GM12878 (cell line): ENCODE measurements around the gene RGS6. TPM values are rescaled to one million over a fixed set of nuclear protein-coding genes. Genes with fewer than 3 reads are reported as not detected.

Source experiments
- ATAC-seq: fragments of 200-7000 bp; cut with Tn5 transposase; 3 replicates; pipeline ENCODE4 v1.9.1; 2020; ENCODE audit warnings: mild to moderate bottlenecking, moderate library complexity
- BruUV-seq: library from RNA; stranded (reverse); fragments of 400-500 nt; replicated peaks from 2 replicates; lab custom pipeline; 2021; lab: Mats Ljungman, UMichigan
- CTCF ChIA-PET: fragments of 300-600 bp; sonication (Branson Sonifier 250); formaldehyde crosslinking; extraction: SDS; loops from one replicate; lab custom pipeline; 2021; ENCODE audit warnings: inconsistent platforms; lab: Yijun Ruan, JAX
- POLR2A ChIA-PET: fragments of 350-600 bp; formaldehyde crosslinking; extraction: SDS; loops from one replicate; lab custom pipeline; 2021; ENCODE audit warnings: inconsistent platforms; lab: Charles Lee
- RAD21 ChIA-PET: fragments of 300-600 bp; sonication (Branson Sonifier 250); formaldehyde crosslinking; loops from one replicate; lab custom pipeline; 2023; ENCODE audit warnings: antibody characterized with exemption; ENCODE audit not compliant: unreplicated experiment; lab: Charles Lee
- SMC1A ChIA-PET: fragments of 300-600 bp; sonication (Branson Sonifier 250); formaldehyde crosslinking; loops from one replicate; lab custom pipeline; 2023; ENCODE audit not compliant: unreplicated experiment, uncharacterized antibody; lab: Charles Lee
- DNase-seq: peaks from one replicate; pipeline ENCODE4 v3.0.0-alpha.2; 2011; ENCODE audit warnings: low read depth, low spot score
- FAIRE-seq: peaks from 3 replicates; lab custom pipeline; 2011; peaks lifted over from hg19 to GRCh38; lab: Jason Lieb, UNC
- H2AFZ ChIP-seq: 2 replicates; pipeline ENCODE4 v1.6.0; 2011; ENCODE audit warnings: low read depth, low read length, control low read depth; ENCODE audit not compliant: control insufficient read depth
- H3K27ac ChIP-seq: 2 replicates; pipeline ENCODE4 v1.5.1; 2011; ENCODE audit warnings: control low read depth; ENCODE audit not compliant: control insufficient read depth, insufficient read depth
- H3K27me3 ChIP-seq, 2 experiments: replicated peaks in 1 of 2; 2 replicates each; pipeline versions ENCODE4 v1.6.0 to v1.6.1; 2011; ENCODE audit warnings: low read length in 1 of 2; ENCODE audit not compliant: control insufficient read depth in 2 of 2, insufficient read depth in 2 of 2
- H3K36me3 ChIP-seq, 2 experiments: 2 replicates each; pipeline ENCODE4 v1.5.1; 2011; ENCODE audit warnings: low read length in 1 of 2; ENCODE audit not compliant: control insufficient read depth in 2 of 2, insufficient read depth in 2 of 2
- H3K4me1 ChIP-seq: 2 replicates; pipeline ENCODE4 v1.6.1; 2011; ENCODE audit warnings: mild to moderate bottlenecking, low read length, moderate library complexity, mixed read lengths; ENCODE audit not compliant: control insufficient read depth, insufficient read depth
- H3K4me2 ChIP-seq: 2 replicates; pipeline ENCODE4 v1.6.0; 2011; ENCODE audit warnings: control low read depth; ENCODE audit not compliant: control insufficient read depth, insufficient read depth
- H3K4me3 ChIP-seq: fragments of 200-600 bp; sonication (generic); 2 replicates; pipeline ENCODE4 v1.5.1; 2016
- H3K79me2 ChIP-seq: 2 replicates; pipeline ENCODE4 v1.6.0; 2011; ENCODE audit warnings: low read length; ENCODE audit not compliant: control insufficient read depth, insufficient read depth
- H3K9ac ChIP-seq: 2 replicates; pipeline ENCODE4 v1.8.0; 2011; ENCODE audit warnings: low read length, control low read depth, mixed read lengths; ENCODE audit not compliant: control insufficient read depth, insufficient read depth
- H3K9me3 ChIP-seq: replicated peaks from 3 replicates; pipeline ENCODE4 v1.5.1; 2011; ENCODE audit warnings: mild to moderate bottlenecking, low read length; ENCODE audit not compliant: control insufficient read depth, insufficient read depth
- H4K20me1 ChIP-seq: 2 replicates; pipeline ENCODE4 v1.6.0; 2011; ENCODE audit not compliant: control insufficient read depth, insufficient read depth
- CREB1 ChIP-seq: IDR thresholded peaks from 2 replicates; pipeline ENCODE4 v1.6.1; 2012; ENCODE audit warnings: low read depth, mild to moderate bottlenecking, inconsistent platforms
- DPF2 ChIP-seq: fragments of 450-650 bp; IDR thresholded peaks from 2 replicates; pipeline ENCODE4 v1.6.1; 2017; ENCODE audit warnings: mild to moderate bottlenecking
- ETV6 ChIP-seq, 2 experiments: fragments of 450-650 bp in 1 of 2; IDR thresholded peaks in 1 of 2; conservative IDR thresholded peaks in 1 of 2; 2 replicates each; pipeline ENCODE4 v1.6.1; 2014; ENCODE audit warnings: antibody characterized with exemption in 1 of 2, borderline replicate concordance in 1 of 2, low read depth in 1 of 2, mild to moderate bottlenecking in 1 of 2, moderate library complexity in 1 of 2
- FOXK2 ChIP-seq: fragments of 450-650 bp; IDR thresholded peaks from 2 replicates; pipeline ENCODE4 v1.6.1; 2017; ENCODE audit warnings: mild to moderate bottlenecking, moderate library complexity
- IKZF2 ChIP-seq, 2 experiments: fragments of 450-650 bp; IDR thresholded peaks; 2 replicates each; pipeline ENCODE4 v1.6.1; 2017; ENCODE audit warnings: mild to moderate bottlenecking in 2 of 2, moderate library complexity in 2 of 2
- MTA3 ChIP-seq: IDR thresholded peaks from 2 replicates; pipeline ENCODE4 v1.6.1; 2012; ENCODE audit warnings: low read length, inconsistent platforms, borderline replicate concordance
- NFIC ChIP-seq: IDR thresholded peaks from 2 replicates; pipeline ENCODE4 v1.6.1; 2012; ENCODE audit warnings: low read depth, mild to moderate bottlenecking, inconsistent platforms, low read length, moderate library complexity
- RUNX3 ChIP-seq: IDR thresholded peaks from 2 replicates; pipeline ENCODE4 v1.6.1; 2012; ENCODE audit warnings: low read length, inconsistent platforms
- SIN3A ChIP-seq: IDR thresholded peaks from 2 replicates; pipeline ENCODE4 v1.6.1; 2012; ENCODE audit warnings: low read depth, low read length, improper control_type of control experiment
- TARDBP ChIP-seq: IDR thresholded peaks from 2 replicates; pipeline ENCODE4 v1.6.1; 2016; ENCODE audit warnings: borderline replicate concordance
- WGBS: methylation state at CpG from one replicate; pipeline ENCODE4 v1.1.6; 2016; ENCODE audit warnings: low lambda C conversion rate; ENCODE audit not compliant: insufficient replicate concordance, insufficient coverage; ENCODE audit errors: missing lambda C conversion rate; 5-methylcytosine and 5-hydroxymethylcytosine counted together
- in situ Hi-C: fragments of 300-500 bp; cut with MboI; formaldehyde crosslinking; loops from 9 replicates; pipeline ENCODE4 v1.14.3; 2018; ENCODE audit warnings: mixed read lengths
- intact Hi-C: fragments of 100-400 bp; cut with micrococcal nuclease; formaldehyde crosslinking; loops from one replicate; pipeline ENCODE4 v1.14.2; 2022; ENCODE audit not compliant: unreplicated experiment
- polyA plus RNA-seq, 11 experiments: library from polyadenylated mRNA; depleted of rRNA in 4 of 11; unstranded in 6 of 11; stranded (reverse) in 5 of 11; fragments of >200 nt; fragmentation: Nextera tagmentation in 4 of 11; fragmentation: Illumina TruSeq in 1 of 11; extraction: Ambion mirVana in 4 of 11; extraction: Trizol in 1 of 11; gene quantifications; 1 replicate in 1 of 11; 2 replicates in 10 of 11; pipeline versions ENCODE4 v1.2.1 to v1.2.3, GENCODE V29; 2011 to 2016; ENCODE audit warnings: inconsistent platforms in 2 of 11, missing spikeins in 2 of 11, low read depth in 1 of 11
- total RNA-seq, 4 experiments: library from RNA; depleted of rRNA in 3 of 4; stranded (reverse); fragments of >200 nt in 3 of 4; fragmentation: Illumina TruSeq in 1 of 4; extraction: Trizol in 1 of 4; gene quantifications; 2 replicates each; pipeline versions ENCODE4 v1.2.1 to v1.2.3, GENCODE V29; 2013 to 2021
- TF ChIP-seq, protein P1 (sequence below): fragments of 450-650 bp; IDR thresholded peaks from 2 replicates; pipeline ENCODE4 v1.6.1; 2017; ENCODE audit warnings: mild to moderate bottlenecking
- TF ChIP-seq, protein P2 (sequence below): fragments of 450-650 bp; IDR thresholded peaks from 2 replicates; pipeline ENCODE4 v1.6.1; 2017; ENCODE audit warnings: low read depth, mild to moderate bottlenecking, moderate library complexity
- TF ChIP-seq, protein P3 (sequence below), 3 experiments: IDR thresholded peaks in 2 of 3; conservative IDR thresholded peaks in 1 of 3; 2 replicates each; pipeline ENCODE4 v1.5.1; 2011; ENCODE audit warnings: low read depth in 3 of 3, low read length in 3 of 3, mild to moderate bottlenecking in 3 of 3, control low read depth in 2 of 3, moderate library complexity in 2 of 3, inconsistent platforms in 1 of 3, mixed read lengths in 1 of 3; ENCODE audit not compliant: control insufficient read depth in 2 of 3, insufficient read depth in 1 of 3; ENCODE audit errors: extremely low read depth in 1 of 3

The RGS6 gene
- total and polyA plus RNA-seq, 10 of the 15 experiments (the other 5 are each of a cell fraction or from before 2014, with no cell fraction given), result 3.9 to 18.1 (median 12.4) TPM

DNA sequence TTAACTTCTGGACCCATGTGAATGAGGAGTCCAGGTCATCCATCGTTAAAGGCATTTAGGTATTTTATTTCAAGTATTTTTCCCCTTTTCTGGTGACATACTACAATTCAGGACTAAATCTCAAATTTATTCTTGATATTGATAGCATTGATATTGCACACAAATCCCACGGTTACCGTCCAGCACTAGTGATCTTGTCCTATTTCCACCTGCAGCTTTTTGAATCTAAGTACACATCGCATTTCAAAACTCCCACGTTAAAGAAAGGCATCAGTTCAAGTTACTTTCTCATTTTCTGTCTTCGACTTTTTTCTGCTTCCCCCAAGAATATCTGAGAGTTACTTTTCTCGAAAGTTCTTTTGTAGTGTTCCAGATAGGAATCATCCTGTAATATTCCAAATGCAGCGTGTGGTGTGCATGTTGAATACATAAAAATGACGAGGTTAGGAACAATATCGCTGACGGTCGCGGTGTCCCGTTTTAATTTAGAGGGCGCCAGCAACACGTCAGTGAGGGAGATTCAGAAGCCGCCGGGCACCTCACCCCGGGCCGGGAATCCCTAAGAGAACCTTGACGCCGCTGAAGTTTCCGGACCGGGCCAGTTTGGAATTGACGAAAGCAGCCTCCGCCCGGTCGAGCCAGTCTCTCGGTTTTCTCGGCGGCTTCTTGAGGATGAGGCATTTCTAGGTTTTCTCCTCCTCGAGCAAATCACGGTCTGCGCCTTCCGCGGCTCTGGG, 569 bp upstream of the RGS6 start:
- RAD21 ChIA-PET, result interaction anchor here (0.6 to 5.4 kb wide), 32 partner anchors 11 to 827 kb away, joined by 3 to 38 read pairs (median 6); no protein-coding TSS in a partner anchor
- H3K9me3 ChIP-seq, result no peaks in the 10 kb centered on the region; the same call in 1 of the 3 replicates
- no peak for FAIRE-seq
- H3K4me1 ChIP-seq, result no peaks in the 10 kb centered on the region
- H4K20me1 ChIP-seq, result no peaks in the 10 kb centered on the region
- H3K9ac ChIP-seq, result no peak overlapping the region
- TF ChIP-seq NFIC, result no peak
- peak; percentile 12; the same call in 1 of the 2 replicates for TF ChIP-seq RUNX3
- peak; percentile 19; the same call in 1 of the 2 replicates for TF ChIP-seq CREB1
- peak in 1 of 2 experiments; percentile 18; a peak in 1 of 4 replicates for TF ChIP-seq IKZF2 (IDR thresholded peaks at IDR 0.05)
- 0 out of 4 replicates have a peak, but pooled peaks of 1 of the 2 experiments have one; percentile 20 for TF ChIP-seq ETV6 (conservative IDR thresholded peaks at IDR 0.05 in 1 of 2, IDR thresholded peaks at IDR 0.05 in 1 of 2; ENCODE audit: borderline replicate concordance in 1 of 2, low read depth in 1 of 2)
- no peak for TF ChIP-seq FOXK2
- TF ChIP-seq MTA3, result no peak
- TF ChIP-seq, protein P1, sequence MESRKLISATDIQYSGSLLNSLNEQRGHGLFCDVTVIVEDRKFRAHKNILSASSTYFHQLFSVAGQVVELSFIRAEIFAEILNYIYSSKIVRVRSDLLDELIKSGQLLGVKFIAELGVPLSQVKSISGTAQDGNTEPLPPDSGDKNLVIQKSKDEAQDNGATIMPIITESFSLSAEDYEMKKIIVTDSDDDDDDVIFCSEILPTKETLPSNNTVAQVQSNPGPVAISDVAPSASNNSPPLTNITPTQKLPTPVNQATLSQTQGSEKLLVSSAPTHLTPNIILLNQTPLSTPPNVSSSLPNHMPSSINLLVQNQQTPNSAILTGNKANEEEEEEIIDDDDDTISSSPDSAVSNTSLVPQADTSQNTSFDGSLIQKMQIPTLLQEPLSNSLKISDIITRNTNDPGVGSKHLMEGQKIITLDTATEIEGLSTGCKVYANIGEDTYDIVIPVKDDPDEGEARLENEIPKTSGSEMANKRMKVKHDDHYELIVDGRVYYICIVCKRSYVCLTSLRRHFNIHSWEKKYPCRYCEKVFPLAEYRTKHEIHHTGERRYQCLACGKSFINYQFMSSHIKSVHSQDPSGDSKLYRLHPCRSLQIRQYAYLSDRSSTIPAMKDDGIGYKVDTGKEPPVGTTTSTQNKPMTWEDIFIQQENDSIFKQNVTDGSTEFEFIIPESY, result peak; percentile 84
- no peak for TF ChIP-seq SIN3A
- TF ChIP-seq TARDBP, result no peak
- TF ChIP-seq, protein P2, sequence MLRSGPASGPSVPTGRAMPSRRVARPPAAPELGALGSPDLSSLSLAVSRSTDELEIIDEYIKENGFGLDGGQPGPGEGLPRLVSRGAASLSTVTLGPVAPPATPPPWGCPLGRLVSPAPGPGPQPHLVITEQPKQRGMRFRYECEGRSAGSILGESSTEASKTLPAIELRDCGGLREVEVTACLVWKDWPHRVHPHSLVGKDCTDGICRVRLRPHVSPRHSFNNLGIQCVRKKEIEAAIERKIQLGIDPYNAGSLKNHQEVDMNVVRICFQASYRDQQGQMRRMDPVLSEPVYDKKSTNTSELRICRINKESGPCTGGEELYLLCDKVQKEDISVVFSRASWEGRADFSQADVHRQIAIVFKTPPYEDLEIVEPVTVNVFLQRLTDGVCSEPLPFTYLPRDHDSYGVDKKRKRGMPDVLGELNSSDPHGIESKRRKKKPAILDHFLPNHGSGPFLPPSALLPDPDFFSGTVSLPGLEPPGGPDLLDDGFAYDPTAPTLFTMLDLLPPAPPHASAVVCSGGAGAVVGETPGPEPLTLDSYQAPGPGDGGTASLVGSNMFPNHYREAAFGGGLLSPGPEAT, result 0 out of 2 replicates have a peak, but pooled peaks have one; percentile 12
- TF ChIP-seq, protein P3, sequence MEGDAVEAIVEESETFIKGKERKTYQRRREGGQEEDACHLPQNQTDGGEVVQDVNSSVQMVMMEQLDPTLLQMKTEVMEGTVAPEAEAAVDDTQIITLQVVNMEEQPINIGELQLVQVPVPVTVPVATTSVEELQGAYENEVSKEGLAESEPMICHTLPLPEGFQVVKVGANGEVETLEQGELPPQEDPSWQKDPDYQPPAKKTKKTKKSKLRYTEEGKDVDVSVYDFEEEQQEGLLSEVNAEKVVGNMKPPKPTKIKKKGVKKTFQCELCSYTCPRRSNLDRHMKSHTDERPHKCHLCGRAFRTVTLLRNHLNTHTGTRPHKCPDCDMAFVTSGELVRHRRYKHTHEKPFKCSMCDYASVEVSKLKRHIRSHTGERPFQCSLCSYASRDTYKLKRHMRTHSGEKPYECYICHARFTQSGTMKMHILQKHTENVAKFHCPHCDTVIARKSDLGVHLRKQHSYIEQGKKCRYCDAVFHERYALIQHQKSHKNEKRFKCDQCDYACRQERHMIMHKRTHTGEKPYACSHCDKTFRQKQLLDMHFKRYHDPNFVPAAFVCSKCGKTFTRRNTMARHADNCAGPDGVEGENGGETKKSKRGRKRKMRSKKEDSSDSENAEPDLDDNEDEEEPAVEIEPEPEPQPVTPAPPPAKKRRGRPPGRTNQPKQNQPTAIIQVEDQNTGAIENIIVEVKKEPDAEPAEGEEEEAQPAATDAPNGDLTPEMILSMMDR (IDR thresholded peaks at IDR 0.05 in 2 of 3, conservative IDR thresholded peaks at IDR 0.05 in 1 of 3; ENCODE audit: control insufficient read depth in 2 of 3, extremely low read depth in 1 of 3, insufficient read depth in 1 of 3, low read depth in 3 of 3, low read length in 3 of 3), result peak in 1 of 3 experiments; percentile 28; a peak in 1 of 6 replicates
- no peak for TF ChIP-seq DPF2
- intact Hi-C loops, result loop anchor here (2.0 to 10.0 kb wide), 7 partner anchors 35 to 489 kb away; no protein-coding TSS in a partner anchor
- POLR2A ChIA-PET, result interaction anchor here (0.6 to 1.6 kb wide), 14 partner anchors 12 to 1838 kb away, joined by 3 to 6 read pairs (median 3); no protein-coding TSS in a partner anchor
- no peaks in the 10 kb centered on the region for H3K36me3 ChIP-seq
- peaks cover 5% of the 10 kb centered on the region for H3K79me2 ChIP-seq
- H3K4me2 ChIP-seq, result peak overlapping the region; percentile 64
- ATAC-seq, result no peak
- H3K27me3 ChIP-seq, result peaks cover 0 to 6% of the 10 kb centered on the region in 2 experiments; a peak in 1 of 4 replicates
- no TSS peak for BruUV-seq
- H3K27ac ChIP-seq, result no peak overlapping the region
- 8% methylated on average over 36 of the region's 36 CpGs for WGBS
- CTCF ChIA-PET, result interaction anchor here (0.7 to 4.3 kb wide), 34 partner anchors 11 to 791 kb away, joined by 3 to 56 read pairs (median 5); no protein-coding TSS in a partner anchor
- H3K4me3 ChIP-seq, result peak overlapping the region; percentile 47
- peak overlapping the region; percentile 6; the same call in 1 of the 2 replicates for H2AFZ ChIP-seq
- in situ Hi-C loops, result no loop called here
- no peak for DNase-seq
- SMC1A ChIA-PET, result interaction anchor here (0.9 to 4.8 kb wide), 20 partner anchors 9 to 488 kb away, joined by 3 to 74 read pairs (median 4); no protein-coding TSS in a partner anchor
